Activated CD8-positive, alpha-beta memory T cell treated with anti-CD3 and anti-CD28 coated beads, Interleukin-2, amount 50 U/mL, for 24 hours (primary cell): Measurements from ENCODE around the gene HNMT.
"Not testable (repeated sequence)": the region's sequence is repeated elsewhere in the genome, so short reads cannot be mapped to it uniquely, and the experiment has no call there.

Experiments
- DNase-seq: peaks from one replicate; pipeline ENCODE4 v3.0.0-alpha.2; 2020; ENCODE audit errors: extremely low read depth

Gene HNMT

DNA sequence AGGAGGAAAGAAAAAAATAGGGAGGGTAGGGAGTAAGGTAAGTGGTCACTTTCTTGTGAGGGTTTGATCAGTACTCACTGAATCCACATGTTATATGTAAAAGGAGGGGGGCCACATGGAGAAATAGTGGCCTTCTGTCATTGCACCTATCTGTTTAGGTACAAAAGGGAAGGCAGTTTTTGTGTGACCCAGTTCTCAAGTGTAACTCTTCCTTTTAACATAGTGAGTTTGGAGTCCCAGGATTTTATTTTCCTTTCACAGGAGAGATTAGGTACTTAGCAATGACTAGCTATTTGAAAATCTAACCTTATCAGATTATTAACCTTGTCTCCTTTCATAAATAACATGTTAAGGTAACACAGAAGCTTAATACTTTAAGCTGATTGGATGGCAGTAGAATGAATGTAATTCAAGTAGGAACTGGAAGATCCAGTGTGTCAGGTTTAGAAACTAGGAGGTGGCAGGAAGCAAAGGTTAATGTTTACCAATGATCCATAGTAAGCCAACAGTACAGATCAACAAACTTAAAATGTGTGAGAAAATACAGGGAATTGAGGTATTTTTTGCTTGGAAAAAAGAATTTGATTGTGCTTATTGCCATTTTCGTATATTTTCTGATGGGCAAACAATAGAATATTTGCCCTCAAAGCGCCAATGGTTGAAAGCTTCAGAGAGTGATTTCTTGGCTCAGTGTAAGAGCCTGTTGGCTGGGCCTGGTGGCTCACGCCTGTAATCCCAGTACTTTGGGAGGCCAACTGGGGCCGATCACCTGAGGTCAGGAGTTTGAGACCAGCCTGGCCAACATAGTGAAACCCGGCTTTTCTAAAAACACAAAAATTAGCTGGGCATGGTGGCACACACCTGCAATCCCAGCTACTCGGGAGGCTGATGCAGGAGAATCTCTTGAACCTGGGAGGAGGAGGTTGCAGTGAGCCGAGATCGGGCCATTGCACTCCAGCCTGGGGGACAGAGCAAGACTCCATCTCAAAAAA, 11.3 kb downstream of the HNMT start:
- DNase-seq, result no peak

DNA sequence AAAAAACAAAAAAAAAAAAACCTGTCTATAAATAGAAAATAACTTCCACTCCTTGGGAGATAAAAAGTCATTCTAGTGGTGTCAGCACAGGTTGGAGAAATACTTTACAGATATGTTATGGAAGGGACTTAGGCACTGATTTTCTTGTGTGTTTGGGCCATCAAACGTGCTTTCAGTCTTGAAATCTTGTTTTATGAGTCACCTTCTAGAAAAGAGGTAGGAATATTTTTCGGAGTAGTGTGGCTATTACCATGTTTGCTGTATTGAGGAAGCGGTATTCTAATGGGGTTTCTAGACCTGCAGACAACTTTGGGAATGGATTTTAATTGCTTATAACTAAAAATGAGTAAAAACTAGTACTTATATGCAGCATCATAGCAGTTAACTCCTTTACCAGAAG, 12.0 kb downstream of the HNMT start:
- DNase-seq, result no peak

DNA sequence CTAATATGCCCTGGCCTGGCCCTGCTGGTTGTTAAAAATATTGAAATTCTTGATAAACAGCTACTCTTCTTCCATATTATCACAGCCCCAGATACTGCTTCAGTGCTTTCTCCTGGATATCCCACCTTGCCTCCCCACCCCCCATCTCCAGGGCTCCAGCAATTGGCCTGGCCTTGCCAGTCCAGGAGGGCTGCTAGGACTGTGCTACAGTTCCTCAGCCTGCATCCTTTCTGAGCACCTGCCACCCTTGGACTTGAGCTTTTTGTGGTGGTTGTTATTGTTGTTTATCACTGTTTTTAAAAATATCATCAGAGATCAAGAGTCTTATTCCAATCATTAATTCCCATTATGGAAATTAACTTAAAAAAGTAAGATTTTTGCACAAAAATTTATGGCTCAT, 13.5 kb downstream of the HNMT start:
- no peak for DNase-seq

DNA sequence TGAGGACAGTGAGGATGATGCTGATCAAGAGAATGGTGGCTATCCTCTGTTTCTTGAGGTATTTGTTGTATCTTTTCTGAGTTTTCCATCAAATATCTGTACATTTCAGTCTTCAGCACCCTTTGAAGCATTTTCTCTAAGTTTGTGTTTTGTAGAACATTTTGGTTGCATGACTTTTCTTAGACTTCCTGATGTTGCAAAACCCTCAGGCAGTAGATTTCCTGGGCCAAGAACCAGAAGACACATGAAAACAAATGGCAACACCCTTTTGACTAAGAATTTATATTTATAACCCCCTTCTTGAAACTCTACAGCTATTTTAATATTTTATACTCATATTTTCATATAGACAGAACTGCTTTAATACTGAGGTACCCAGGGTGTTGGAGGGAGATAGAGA, 16.2 kb downstream of the HNMT start:
- DNase-seq, result no peak

DNA sequence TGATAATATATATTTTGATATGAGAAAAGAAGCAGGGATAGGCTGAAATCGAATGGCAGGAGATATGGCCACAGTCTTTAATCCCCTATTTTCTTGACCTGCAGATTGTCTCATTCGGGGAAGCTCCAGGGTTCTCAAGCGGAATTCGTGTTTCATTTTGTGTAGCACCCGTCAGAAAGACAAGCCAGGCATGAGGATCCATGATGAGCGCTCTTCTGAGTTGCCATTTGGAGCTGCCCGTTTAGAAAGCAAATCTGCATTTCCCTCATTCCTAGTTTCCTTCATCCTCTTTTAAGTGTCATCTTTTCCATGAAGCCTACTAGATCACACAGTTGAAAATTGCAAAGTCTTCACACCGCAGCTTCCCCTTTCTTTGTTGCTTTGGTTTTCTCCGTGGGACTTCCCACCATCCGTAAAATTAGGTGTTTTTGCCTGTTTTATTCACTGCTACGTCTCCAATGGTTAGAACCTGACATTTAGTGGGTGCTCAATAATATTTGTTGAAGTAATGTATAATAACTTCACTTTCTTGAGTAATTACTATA, 16.9 kb downstream of the HNMT start:
- no peak for DNase-seq

DNA sequence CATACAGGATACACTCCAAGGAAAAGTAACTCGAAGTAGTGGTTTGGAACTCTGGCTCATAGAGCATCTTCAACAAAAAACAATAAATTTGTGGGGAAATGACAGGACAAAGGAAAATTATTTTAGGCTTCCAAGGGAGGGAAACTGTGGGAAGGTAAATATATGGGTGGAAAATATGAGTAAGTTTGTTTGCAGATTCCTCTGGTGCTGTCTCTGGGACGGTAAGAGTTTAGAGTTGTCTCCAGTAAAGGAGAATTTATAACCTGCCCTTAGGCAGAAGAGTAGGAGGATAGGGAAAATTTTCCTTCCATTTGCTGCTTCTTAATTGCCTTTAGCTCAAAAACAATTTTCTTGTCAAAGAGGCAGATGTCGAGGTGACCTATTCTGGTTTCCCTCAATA, 19.3 kb downstream of the HNMT start:
- DNase-seq, result no peak

DNA sequence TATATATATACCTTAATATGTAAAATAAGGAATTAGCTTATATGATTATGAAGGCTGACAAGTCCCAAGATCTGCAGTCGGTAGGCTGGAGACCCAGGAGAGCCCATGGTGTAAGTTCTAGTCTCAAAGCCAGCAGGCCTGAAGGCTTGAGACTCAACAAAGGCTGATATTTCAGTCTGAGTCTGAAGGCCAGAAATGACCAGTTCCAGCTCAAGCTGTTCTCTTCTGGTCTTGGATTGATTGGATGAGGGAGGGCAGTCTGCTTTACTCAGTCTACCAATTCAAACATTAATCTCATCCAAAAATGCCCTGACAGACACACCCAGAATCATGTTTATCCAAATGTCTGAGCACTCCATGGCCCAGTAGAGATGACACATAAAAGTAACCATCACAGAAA, 22.0 kb downstream of the HNMT start:
- no peak for DNase-seq

DNA sequence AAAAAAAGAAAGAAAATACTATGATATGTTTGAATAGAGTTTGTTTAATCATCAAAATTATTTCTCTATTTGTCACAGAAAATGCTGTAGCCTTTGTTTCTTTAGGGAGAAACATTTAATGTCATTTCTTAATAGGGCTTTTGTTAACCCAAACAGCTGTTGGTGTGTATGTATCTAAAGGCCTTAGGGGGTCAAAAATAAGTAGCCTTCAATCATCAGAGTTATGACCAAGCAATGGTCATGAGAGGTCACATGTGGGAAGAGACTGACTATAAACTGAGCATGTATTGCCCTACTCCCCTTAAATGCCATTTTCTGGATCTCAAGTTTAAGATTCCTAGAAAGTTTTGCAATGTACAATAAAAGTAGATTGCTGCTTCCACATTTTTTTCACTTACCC, 22.7 kb downstream of the HNMT start:
- DNase-seq, result no peak

DNA sequence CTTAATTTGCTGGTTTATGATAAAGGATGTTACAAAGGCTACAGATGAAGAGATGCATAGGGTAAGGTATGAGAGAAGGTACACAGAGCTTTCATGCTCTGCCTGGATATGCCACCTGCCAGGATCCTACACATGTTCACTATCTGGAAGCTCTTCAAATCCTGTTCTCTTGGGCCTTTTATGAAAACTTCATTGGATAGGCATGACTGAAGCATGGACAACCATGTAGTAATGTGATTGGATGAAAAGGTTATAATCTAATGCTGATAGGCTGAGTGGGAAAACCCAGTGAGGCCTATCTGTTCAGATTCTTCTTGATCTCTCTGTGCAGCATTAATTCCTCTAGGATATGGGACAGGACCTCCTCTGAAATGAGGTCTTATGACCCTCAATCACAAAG, 26.8 kb downstream of the HNMT start:
- DNase-seq, result no peak

DNA sequence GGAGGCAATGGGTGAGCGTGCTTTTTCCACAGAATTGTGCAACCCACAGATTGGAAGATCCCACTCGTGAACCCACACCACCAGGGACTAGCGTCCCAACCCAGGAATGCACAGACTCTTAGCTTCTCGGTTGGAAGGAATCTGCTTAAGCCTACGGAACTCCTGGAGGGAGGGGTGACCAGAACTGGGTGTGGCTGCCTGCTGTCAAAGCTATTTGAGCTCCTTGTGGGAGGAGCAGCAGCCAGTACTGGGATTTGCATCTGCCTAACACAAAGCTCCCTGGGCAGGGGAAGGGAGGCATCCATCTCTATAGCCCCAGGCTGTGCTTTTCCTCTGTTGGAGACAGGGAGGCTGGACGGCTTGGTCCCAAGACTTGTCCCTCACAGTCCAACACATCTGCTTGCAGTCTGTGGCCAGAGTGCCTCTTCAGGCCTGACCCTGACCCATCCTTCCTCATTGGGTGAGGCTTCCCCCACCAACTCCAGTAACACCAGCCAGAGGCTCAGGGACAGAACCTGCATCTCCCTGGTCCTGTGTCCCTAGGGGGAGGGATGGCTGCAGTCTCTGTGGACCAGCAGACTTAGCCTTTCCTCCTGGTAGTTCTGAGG, 27.9 kb downstream of the HNMT start:
- DNase-seq, result no peak

DNA sequence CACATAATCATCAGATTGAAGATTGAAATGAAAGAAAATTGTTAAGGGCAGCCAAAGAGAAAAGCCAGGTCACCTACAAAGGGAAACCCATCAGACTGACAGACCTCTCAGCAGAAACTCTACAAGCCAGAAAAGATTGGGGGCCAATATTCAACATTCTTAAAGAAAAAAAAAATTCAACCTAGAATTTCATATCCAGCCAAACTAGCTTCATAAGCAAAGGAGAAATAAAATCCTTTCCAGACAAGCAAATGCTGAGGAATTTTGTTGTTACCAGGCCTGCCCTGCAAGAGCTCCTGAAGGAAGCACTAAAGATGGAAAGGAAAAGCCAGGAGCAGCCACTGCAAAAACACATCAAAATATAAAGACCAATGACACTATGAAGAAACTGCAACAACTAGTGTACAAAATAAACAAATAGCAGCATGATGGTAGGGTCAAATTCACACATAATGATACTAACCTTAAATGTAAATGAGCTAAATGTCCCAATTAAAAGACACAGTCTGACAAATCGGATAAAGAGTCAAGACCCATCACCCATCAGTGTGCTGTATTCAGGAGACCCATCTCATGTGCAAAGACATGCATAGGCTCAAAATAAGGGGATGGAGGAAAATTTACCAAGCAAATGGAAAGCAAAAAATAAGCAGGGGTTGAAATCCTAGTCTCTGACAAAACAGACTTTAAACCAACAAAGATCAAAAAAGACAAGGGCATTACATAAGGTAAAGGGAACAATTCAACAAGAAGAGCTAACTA, 29.6 kb downstream of the HNMT start:
- DNase-seq, result not testable (repeated sequence)

DNA sequence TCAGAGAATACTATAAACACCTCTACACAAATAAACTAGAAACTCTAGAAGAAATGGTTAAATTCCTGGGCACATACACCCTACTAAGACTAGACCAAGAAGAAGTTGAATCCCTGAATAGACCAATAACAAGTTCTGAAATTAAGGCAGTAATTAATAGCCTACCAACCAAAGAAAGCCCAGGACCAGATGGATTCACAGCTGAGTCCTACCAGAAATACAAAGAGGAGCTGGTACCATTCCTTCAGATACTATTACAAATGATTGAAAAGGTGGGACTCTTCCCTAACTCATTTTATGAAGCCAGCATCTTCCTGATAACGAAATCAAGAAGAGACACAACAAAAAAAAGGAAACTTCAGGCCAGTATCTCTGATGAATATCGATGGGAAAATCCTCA, 31.1 kb downstream of the HNMT start:
- not testable (repeated sequence) for DNase-seq

DNA sequence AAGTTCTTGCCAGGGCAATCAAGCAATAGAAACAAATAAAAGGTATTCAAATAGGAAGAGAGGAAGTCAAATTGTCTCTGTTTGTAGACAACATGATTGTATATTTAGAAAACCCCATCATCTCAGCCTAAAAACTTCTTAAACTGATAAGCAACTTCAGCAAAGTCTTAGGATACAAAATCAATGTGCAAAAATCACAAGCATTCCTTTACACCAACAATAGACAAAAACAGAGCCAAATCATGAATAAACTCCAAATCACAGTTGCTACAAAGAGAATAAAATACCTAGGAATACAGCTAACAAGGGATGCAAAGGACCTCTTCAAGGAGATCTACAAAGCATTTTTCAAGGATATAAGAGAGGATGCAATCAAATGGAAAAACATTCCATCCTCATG, 31.9 kb downstream of the HNMT start:
- DNase-seq, result not testable (repeated sequence)

DNA sequence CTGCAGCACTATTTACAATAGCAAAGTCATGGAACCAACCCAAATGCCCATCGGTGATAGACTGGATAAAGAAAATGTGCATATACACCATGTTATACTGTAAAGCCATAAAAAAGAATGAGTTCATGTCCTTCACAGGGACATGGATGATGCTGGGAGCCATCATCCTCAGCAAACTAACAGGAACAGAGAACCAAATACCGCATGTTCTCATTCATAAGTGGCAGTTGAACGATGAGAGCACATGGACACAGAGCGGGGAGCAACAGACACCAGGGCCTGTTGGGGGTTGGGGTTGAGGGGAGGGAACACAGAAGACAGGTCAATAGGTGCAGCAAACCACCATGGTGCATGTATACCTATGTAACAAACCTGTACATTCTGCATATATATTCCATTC, 33.5 kb downstream of the HNMT start:
- DNase-seq, result no peak

DNA sequence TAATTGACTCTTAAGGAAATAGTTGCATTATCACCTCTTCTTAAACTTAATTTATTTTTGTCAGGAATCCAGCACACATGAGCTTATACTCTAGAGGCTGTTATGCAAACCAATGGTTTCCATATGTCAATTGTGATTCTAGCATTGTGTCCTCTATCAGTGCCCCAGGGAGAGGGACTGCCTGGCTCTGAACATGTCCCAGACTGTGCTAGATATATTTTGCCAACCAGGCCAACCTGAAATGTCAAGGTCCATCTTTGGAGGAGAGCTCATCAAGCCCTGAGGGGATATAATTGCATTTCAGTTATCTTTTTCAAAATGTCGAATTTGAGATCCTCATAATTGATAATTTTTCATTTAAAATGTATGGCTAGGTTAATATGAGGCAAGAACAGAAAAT, 34.2 kb downstream of the HNMT start:
- DNase-seq, result no peak

DNA sequence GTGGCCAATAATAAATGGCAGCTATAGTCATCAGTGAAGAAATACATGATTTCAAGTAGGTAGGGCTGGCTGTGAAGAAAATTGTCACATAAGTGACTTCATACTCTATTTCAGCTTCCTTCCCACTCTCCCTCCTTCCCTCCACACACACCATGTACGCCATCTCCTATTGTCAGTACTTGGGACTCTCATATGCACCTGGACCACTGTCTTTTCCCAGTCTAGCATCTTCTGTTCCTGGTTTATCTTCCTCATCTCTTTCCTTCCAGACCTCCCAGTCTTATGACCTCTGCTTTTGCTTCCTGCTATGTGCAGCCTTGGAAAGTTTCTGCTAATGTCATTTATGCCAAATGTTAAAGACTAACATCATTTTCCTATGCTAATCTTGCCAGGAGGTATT, 35.0 kb downstream of the HNMT start:
- DNase-seq, result no peak

DNA sequence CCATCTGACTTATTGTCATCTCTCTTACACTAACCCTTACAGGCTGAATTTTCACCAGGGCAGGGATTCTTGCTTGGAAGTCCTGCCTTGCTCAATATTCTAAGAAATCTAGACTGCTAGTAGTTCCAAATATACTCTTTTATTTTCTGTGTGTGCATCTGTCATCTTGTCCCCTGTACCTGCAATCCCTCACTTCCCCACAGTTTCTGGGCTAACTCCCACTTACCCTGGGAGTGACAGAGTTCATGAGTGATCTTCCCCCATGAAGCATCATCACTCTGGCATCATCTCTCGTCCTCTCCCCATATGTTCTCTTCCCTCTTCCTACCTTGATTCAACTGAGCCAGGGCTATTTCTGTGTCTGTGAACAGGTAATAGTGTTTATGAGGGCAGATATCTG, 35.7 kb downstream of the HNMT start:
- no peak for DNase-seq

DNA sequence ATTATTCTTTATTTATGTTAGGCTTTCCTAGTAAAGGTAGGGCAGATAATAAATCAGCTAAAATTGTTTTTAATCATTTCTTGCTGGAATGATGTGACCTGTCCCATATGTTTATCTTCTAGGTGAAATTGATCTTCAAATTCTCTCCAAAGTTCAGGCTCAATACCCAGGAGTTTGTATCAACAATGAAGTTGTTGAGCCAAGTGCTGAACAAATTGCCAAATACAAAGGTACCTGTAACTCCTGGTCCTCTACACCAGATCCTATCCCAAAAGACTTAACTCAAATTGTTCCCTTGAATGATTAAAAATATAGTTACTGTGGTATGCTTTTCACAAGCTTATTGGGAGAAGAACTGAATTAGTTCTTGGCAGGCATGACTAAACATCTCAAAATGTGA, 36.5 kb downstream of the HNMT start:
- no peak for DNase-seq

DNA sequence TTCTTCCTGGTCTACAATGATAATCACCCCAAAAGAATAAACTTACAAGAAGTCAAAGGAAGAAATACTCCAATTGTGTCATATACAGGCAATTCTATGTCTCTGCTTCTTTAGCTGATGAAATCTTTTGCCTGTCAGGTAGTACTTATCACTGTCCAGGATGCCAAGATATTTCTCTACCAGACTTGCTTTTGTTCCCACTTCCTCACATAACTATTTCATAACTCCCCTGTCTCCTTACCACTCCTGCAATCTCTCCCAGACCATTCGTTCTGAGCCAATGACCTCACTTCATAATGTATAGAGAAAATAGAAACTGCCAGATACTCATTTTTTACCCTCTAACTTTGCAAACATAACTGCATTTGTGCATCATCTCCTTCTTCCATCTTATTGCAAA, 39.1 kb downstream of the HNMT start:
- no peak for DNase-seq

DNA sequence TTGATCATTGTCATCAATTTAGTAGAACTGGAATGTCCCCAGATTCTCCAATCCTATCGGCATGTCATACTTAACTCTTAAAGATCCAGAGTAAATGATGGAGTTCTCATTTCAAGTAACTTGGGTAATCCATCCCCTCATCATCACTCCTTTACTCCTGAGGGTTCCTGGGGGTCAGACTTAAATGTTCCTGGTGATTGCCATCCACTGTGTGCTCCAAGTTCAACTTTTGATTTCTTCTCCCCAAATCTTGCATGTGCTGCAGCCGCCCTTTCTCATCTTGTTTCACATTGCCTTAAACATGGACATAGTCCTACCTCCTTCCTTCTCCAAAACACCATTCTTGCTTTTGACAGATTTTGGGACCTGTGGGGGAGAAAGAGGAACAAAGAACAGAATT, 43.2 kb downstream of the HNMT start:
- no peak for DNase-seq

DNA sequence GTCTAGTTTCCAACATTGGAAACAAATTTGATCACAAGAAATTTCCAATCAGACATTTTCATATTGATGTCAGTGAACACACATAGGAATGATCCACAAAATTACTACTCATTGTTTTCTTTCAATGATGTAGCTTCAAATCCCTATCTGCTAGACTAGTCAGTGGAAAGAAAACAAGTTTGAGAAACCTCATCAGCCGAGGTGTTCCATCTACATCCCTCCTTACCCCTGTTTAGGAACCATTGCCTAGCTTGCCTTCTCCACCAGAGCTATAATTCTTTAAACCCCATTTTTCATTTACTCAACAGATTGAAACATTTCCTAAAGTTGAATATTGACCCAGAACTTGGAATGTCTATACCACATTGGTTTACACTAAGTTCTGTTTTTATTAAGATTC, 45.3 kb downstream of the HNMT start:
- DNase-seq, result no peak

DNA sequence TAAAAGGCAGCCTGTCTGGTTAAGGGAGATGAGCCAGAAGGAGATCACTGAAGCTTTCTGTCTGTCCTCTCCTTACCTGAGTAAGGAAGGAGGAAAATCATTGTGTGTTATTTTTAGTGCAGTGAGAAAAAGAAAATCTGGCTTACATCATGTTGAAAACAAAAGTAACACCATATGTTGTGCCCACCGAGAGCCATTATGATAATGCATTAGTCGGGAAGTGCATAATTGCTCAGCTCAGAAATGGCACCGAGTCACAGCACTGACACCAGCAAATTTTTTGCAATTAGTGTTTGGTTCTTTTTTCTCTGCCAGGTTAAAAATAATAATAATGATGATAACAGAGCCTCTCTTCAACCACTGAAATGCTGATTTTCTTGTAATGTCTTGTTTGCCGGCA, 46.6 kb downstream of the HNMT start:
- DNase-seq, result no peak
